Skeletal muscle tissue (tissue), 4 donors: ENCODE results near the gene OLA1. TPM values are rescaled to one million over a fixed set of nuclear protein-coding genes. Genes with fewer than 3 reads are reported as not detected.
A peak's percentile ranks its signal among the peaks of the same experiment; 100 is the strongest.
"Not testable (repeated sequence)": the region's sequence is repeated elsewhere in the genome, so short reads cannot be mapped to it uniquely, and the experiment has no call there.

Experiments
- H3K27ac ChIP-seq: one replicate; pipeline ENCODE4 v1.7.0; 2013; ENCODE audit warnings: mild to moderate bottlenecking, low read depth, low read length, inconsistent platforms
- H3K27me3 ChIP-seq, 3 donors: one replicate each; pipeline ENCODE4 v1.7.0; 2013; ENCODE audit warnings: low read length in 3 of 3; ENCODE audit not compliant: control insufficient read depth in 3 of 3, insufficient read depth in 3 of 3
- H3K36me3 ChIP-seq, 3 donors: one replicate each; pipeline ENCODE4 v1.7.0; 2013; ENCODE audit warnings: low read length in 3 of 3; ENCODE audit not compliant: control insufficient read depth in 3 of 3, insufficient read depth in 3 of 3
- H3K4me1 ChIP-seq, 3 donors: one replicate each; pipeline ENCODE4 v1.7.0; 2013; ENCODE audit warnings: low read length in 3 of 3, mild to moderate bottlenecking in 3 of 3; ENCODE audit not compliant: control insufficient read depth in 3 of 3, insufficient read depth in 3 of 3
- H3K4me3 ChIP-seq, 3 donors: one replicate each; pipeline ENCODE4 v1.7.0; 2013; ENCODE audit warnings: low read length in 3 of 3
- H3K9ac ChIP-seq, 3 donors: one replicate each; pipeline ENCODE4 v1.7.0; 2013; ENCODE audit warnings: low read length in 3 of 3, mild to moderate bottlenecking in 3 of 3, moderate library complexity in 2 of 3, low read depth in 1 of 3
- H3K9me3 ChIP-seq, 3 donors: one replicate each; pipeline ENCODE4 v1.7.0; 2013; ENCODE audit warnings: low read length in 3 of 3; ENCODE audit not compliant: control insufficient read depth in 3 of 3
- total RNA-seq: library from RNA; depleted of rRNA; stranded (reverse); fragments of >200 nt; gene quantifications from one replicate; pipeline ENCODE4 v1.2.3, GENCODE V29; 2014
- donor health status: Osteomylitis.

OLA1 gene
- total RNA-seq, 1 donor from 2014 or later: 90.3 TPM

DNA sequence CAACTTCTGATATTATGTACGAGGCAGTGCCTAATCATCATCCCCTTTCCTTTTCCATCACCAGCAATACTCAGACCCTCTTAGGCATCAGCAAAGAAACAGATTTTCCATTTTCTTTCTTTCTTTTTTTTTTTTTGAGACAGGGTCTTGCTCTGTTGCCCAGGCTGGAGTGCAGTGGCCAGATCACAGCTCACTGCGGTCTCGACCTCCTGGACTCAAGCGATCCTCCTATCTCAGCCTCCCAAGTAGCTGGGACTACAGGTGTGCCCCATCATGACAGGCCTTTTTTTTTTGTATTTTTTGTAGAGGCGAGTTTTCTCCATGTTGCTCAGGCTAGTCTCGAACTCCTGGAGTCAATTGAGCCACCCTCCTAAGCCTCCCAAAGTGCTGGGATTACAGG is 5.9 kb upstream of the OLA1 start:
- H3K27me3 ChIP-seq: no peaks in the 10 kb centered on the region
- no peaks in the 10 kb centered on the region for H3K9me3 ChIP-seq
- H3K36me3 ChIP-seq: no peaks in the 10 kb centered on the region
- no peaks in the 10 kb centered on the region for H3K4me1 ChIP-seq
- H3K9ac ChIP-seq: no peak overlapping the region
- H3K4me3 ChIP-seq: no peak overlapping the region
- H3K27ac ChIP-seq: no peak overlapping the region

DNA sequence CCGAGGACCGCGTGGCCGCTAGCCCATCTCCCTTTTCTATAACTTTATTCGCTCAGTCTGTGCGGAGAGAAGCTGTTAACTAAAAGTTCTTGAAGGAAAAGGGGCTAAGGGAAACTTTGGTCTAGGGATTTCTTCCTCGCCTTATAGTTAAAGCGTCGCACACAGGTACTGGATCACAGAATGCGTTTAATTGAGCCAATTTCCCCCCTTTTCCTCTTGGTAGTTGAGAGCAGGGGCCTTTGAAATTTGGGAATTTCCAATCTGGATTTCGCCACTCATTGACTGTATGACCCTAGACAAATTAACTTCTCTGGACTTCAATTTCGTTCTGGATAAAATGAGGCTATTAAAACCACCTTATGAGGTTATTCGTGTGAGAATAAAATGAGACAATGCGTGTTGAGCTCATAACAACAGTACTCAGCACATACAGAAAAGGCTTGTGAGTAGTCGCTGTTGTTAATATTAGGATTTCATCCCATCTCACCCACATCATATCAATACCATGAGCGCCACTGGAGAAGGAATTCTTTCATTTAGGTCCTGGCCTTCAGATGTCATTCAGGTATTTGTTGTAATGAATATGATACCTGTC is 763 bp upstream of the OLA1 start:
- peaks cover 4 to 7% (median 7%) of the 10 kb centered on the region in 3 donors for H3K4me1 ChIP-seq
- H3K9me3 ChIP-seq: no peaks in the 10 kb centered on the region
- H3K9ac ChIP-seq: peak overlapping the region; percentile 85 to 89 (median 88)
- H3K27me3 ChIP-seq: no peaks in the 10 kb centered on the region
- peak overlapping the region; percentile 88 for H3K27ac ChIP-seq
- H3K36me3 ChIP-seq: peaks cover 0 to 3% (median 0%) of the 10 kb centered on the region in 3 donors
- peak overlapping the region; percentile 86 to 89 (median 88) for H3K4me3 ChIP-seq

- H3K9ac ChIP-seq: peak overlapping the region; percentile 79 to 90 (median 89)
- no peaks in the 10 kb centered on the region for H3K27me3 ChIP-seq
- peak overlapping the region; percentile 87 to 89 (median 88) for H3K4me3 ChIP-seq
- H3K9me3 ChIP-seq: no peaks in the 10 kb centered on the region
- peak overlapping the region; percentile 88 for H3K27ac ChIP-seq
- H3K4me1 ChIP-seq: peaks cover 4 to 7% (median 7%) of the 10 kb centered on the region in 3 donors
- H3K36me3 ChIP-seq: peaks cover 0 to 3% (median under 1%) of the 10 kb centered on the region in 3 donors
These were observed 702 bp downstream of the OLA1 start for GRCh38 chr2:174247474-174248186.

- H3K4me3 ChIP-seq: no peak overlapping the region
- H3K27me3 ChIP-seq: no peaks in the 10 kb centered on the region
- peak overlapping the region in 1 of 3 donors; percentile 90 for H3K9ac ChIP-seq
- H3K4me1 ChIP-seq: peaks cover 4 to 11% (median 7%) of the 10 kb centered on the region in 3 donors
- no peaks in the 10 kb centered on the region for H3K9me3 ChIP-seq
- peaks cover 2 to 8% (median 7%) of the 10 kb centered on the region in 3 donors for H3K36me3 ChIP-seq
- H3K27ac ChIP-seq: no peak overlapping the region
These were observed 1.4 kb downstream of the OLA1 start for GRCh38 chr2:174246944-174247381.

DNA sequence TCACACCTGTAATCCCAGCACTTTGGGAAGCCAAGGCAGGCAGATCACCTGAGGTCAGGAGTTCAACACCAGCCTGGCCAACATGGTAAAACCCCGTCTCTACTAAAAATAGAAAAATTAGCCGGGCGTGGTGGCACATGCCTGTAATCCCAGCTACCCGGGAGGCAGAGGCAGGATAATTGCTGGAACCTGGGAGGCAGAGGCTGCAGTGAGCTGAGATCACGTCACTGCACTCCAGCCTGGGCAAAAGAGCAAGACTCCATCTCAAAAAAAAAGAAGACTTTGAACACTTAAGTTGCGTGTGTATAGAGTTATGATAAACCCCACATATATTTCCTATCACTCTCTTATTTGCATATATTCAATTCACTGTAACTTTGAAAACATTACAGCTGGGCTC is 2.7 kb downstream of the OLA1 start:
- not testable (repeated sequence) for H3K27me3 ChIP-seq, H3K9me3 ChIP-seq, H3K4me3 ChIP-seq, H3K27ac ChIP-seq, H3K9ac ChIP-seq, H3K36me3 ChIP-seq
- H3K4me1 ChIP-seq: peaks cover 4 to 11% (median 7%) of the 10 kb centered on the region in 3 donors

- Histone ChIP-seq H3K27ac (no peak overlapping the region), H3K4me3 (no peak overlapping the region), H3K27me3 (no peaks in the 10 kb centered on the region), H3K9ac (no peak overlapping the region), H3K9me3 (no peaks in the 10 kb centered on the region), H3K36me3 (peaks cover 2 to 8% (median 7%) of the 10 kb centered on the region in 3 donors), H3K4me1 (peaks cover 4 to 11% (median 7%) of the 10 kb centered on the region in 3 donors)
These were observed 3.3 kb downstream of the OLA1 start for GRCh38 chr2:174245065-174245464.

- Histone ChIP-seq H3K9ac (no peak overlapping the region), H3K36me3 (peaks cover 2 to 8% (median 7%) of the 10 kb centered on the region in 3 donors), H3K27ac (no peak overlapping the region), H3K4me1 (peaks cover under 1 to 11% (median 7%) of the 10 kb centered on the region in 3 donors), H3K9me3 (no peaks in the 10 kb centered on the region), H3K27me3 (no peaks in the 10 kb centered on the region), H3K4me3 (no peak overlapping the region)
These were observed 4.5 kb downstream of the OLA1 start for GRCh38 chr2:174243812-174244211.

DNA sequence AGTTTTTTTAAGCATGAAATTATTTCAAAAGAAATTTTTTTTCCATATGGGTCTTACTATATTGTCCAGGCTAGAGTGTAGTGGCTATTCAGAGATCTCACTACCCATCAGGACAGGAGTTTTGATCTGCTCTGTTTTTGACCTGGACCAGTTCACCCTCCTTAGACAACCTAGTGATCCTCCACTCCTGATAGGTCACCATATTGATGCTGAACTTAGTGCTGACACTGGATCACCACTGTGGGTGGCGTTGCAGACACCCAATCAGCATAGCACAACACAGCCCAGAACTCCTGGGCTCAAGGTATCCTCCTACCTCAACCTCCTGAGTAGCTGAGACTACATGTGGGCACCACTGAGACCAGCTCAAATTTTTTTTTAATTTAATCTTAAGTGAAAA is 8.2 kb downstream of the OLA1 start:
- no peak overlapping the region for H3K27ac ChIP-seq
- no peaks in the 10 kb centered on the region for H3K9me3 ChIP-seq
- peaks cover 2 to 7% (median 5%) of the 10 kb centered on the region in 3 donors for H3K36me3 ChIP-seq
- peaks cover 0 to 4% (median 0%) of the 10 kb centered on the region in 3 donors for H3K4me1 ChIP-seq
- no peaks in the 10 kb centered on the region for H3K27me3 ChIP-seq
- H3K4me3 ChIP-seq: no peak overlapping the region
- no peak overlapping the region for H3K9ac ChIP-seq

DNA sequence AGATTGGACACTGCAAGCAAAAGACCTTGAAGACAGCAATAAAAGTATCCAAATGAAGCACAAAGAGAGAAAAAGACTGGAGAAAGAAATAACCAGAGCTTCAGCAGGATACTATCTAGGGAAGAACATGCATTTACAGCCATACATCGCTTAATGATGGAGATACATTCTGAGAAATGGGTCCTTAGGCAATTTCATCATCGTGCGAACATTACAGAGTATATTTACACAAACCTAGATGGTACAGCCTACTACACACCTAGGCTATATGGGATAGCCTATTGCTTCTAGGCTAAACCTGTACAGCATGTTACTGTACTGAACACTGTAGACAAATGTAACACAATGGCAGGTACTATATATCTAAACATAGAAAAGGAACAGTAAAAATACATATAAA is 11.9 kb downstream of the OLA1 start:
- H3K9ac ChIP-seq: no peak overlapping the region
- H3K27me3 ChIP-seq: no peaks in the 10 kb centered on the region
- no peaks in the 10 kb centered on the region for H3K4me1 ChIP-seq
- no peaks in the 10 kb centered on the region for H3K36me3 ChIP-seq
- H3K9me3 ChIP-seq: no peaks in the 10 kb centered on the region
- H3K4me3 ChIP-seq: no peak overlapping the region
- H3K27ac ChIP-seq: no peak overlapping the region

DNA sequence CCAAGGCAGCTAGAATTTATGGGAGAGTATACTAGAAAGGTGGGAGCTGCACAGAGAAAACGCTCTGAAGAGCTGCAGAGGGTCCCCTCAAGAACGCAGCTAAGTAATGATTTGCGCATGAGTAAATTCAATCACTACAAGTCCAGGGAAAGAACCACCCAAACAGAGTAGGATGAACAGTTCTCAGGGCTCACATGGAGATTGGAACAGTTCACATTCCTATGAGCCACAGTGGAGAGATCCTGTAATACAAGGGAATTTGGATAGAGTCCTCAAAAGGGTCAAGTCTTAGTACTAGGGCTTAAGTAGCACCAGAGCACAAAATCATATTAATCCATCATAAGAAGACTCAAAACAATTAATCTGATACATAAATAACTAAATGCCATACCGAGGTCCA is 12.7 kb downstream of the OLA1 start:
- Histone ChIP-seq H3K9ac (no peak overlapping the region), H3K27ac (no peak overlapping the region), H3K36me3 (no peaks in the 10 kb centered on the region), H3K4me3 (no peak overlapping the region), H3K27me3 (no peaks in the 10 kb centered on the region), H3K4me1 (no peaks in the 10 kb centered on the region), H3K9me3 (no peaks in the 10 kb centered on the region)
